Measurements from ENCODE around the gene MYH6.

- TF ChIP-seq CTCF (IDR thresholded peaks at IDR 0.05) (no peak), POLR2A (IDR thresholded peaks at IDR 0.05) (no peak), EP300 (IDR thresholded peaks at IDR 0.05; ENCODE audit: low read depth) (no peak)
These were observed 5.6 kb upstream of the MYH6 start for GRCh38 chr14:23413681-23414080.
